Kidney (tissue), 14 donors: Measurements from ENCODE around the gene CES4A. TPM values are rescaled to one million over a fixed set of nuclear protein-coding genes. Genes with fewer than 3 reads are reported as not detected.
A peak's percentile ranks its signal among the peaks of the same experiment; 100 is the strongest.
"Not testable (repeated sequence)": the region's sequence is repeated elsewhere in the genome, so short reads cannot be mapped to it uniquely, and the experiment has no call there.

ENCODE experiments used
- DNase-seq, 5 donors: peaks; one replicate each; pipeline ENCODE4 v3.0.0-alpha.2; 2013 to 2020
- FAIRE-seq: peaks from 2 replicates; lab custom pipeline; 2012; peaks lifted over from hg19 to GRCh38; lab: Jason Lieb, UNC
- H3K27ac ChIP-seq, 2 donors: one replicate each; pipeline ENCODE4 v1.7.0; 2013; ENCODE audit warnings: low read depth in 2 of 2, low read length in 2 of 2, inconsistent platforms in 1 of 2
- H3K27me3 ChIP-seq: one replicate; pipeline ENCODE4 v1.7.1; 2013; ENCODE audit warnings: low read length, inconsistent platforms; ENCODE audit not compliant: control insufficient read depth, insufficient read depth
- H3K36me3 ChIP-seq, 3 donors: one replicate each; pipeline versions ENCODE4 v1.7.0 to v1.7.1; 2013; ENCODE audit warnings: low read length in 3 of 3, control low read depth in 1 of 3, inconsistent platforms in 1 of 3; ENCODE audit not compliant: insufficient read depth in 3 of 3, control insufficient read depth in 2 of 3
- H3K4me1 ChIP-seq, 3 donors: one replicate each; pipeline versions ENCODE4 v1.7.0 to v1.7.1; 2013; ENCODE audit warnings: low read length in 3 of 3, inconsistent platforms in 1 of 3, low read depth in 1 of 3; ENCODE audit not compliant: control insufficient read depth in 2 of 3, insufficient read depth in 2 of 3
- H3K4me3 ChIP-seq, 3 donors: one replicate each; pipeline versions ENCODE4 v1.7.0 to v1.8.1; 2013; ENCODE audit warnings: low read length in 3 of 3, control low read depth in 1 of 3, inconsistent platforms in 1 of 3
- H3K9ac ChIP-seq, 3 donors: one replicate each; pipeline versions ENCODE4 v1.7.0 to v1.7.1; 2013; ENCODE audit warnings: low read length in 3 of 3, control low read depth in 1 of 3, inconsistent platforms in 1 of 3
- H3K9me3 ChIP-seq, 3 donors: one replicate each; pipeline versions ENCODE4 v1.7.0 to v1.7.1; 2013; ENCODE audit warnings: low read length in 3 of 3, control low read depth in 1 of 3, inconsistent platforms in 1 of 3; ENCODE audit not compliant: control insufficient read depth in 2 of 3, insufficient read depth in 1 of 3
- intact Hi-C: fragments of 100-400 bp; cut with DNase I; formaldehyde crosslinking; loops from one replicate; pipeline ENCODE4 v1.11.1; 2022
- polyA plus RNA-seq: library from polyadenylated mRNA; stranded (reverse); fragments of 350-450 nt; fragmentation: Illumina TruSeq; extraction: RNeasy Lipid Tissue Mini Kit (QIAGEN cat#74804); gene quantifications from one replicate; pipeline ENCODE4 v1.2.3, GENCODE V29; 2014; ENCODE audit warnings: low read depth, low replicate concordance; ENCODE audit not compliant: insufficient read depth
- total RNA-seq: library from RNA; stranded (reverse); fragmentation: NEBNext Ultra II Directional; extraction: Animal tissue kit (Norgen Biotek cat#: 25700); gene quantifications from one replicate; pipeline ENCODE4 v1.2.1, GENCODE V29; 2021
- TF ChIP-seq, protein P1 (sequence below): IDR thresholded peaks from 3 replicates; pipeline ENCODE4 v1.5.1; 2012; ENCODE audit warnings: mild to moderate bottlenecking, moderate library complexity, borderline replicate concordance; ENCODE audit not compliant: insufficient read depth; ENCODE audit errors: extremely low read depth
- donor health status: control.
- donor health status: control.
- donor health status: control.
- donor health status: control.
- donor health status: control.
- donor health status: DM: yes; HTN: yes; CAD: no.
- donor health status: Normal renal cell carcinoma (clear cell type).

CES4A gene
- total and polyA plus RNA-seq, 2 donors from 2014 or later, result 14.9 to 31.7 TPM

DNA sequence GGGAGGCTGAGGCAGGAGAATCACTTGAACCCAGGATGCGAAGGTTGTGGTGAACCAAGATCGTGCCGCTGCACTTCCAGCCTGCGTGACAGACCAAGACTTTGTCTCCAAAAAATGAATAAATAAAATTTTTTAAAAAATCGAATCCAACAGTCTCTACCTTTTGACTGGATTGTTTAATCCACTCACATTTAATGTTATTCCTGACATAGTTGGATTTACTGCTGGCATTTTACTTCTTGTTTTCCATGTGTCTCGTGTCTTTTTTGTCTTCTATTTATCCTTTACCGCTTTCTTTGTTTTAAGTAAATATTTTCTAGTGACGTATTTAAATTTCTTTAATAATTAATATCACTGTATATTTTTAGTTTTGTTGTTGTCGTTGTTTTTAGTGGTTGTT lies 5.4 kb upstream of the CES4A start:
- Histone ChIP-seq H3K4me1 (no peaks in the 10 kb centered on the region), H3K4me3 (no peak overlapping the region), H3K36me3 (no peaks in the 10 kb centered on the region), H3K9ac (no peak overlapping the region), H3K9me3 (no peaks in the 10 kb centered on the region), H3K27ac (no peak overlapping the region), H3K27me3 (no peaks in the 10 kb centered on the region)
- TF ChIP-seq, protein P1, sequence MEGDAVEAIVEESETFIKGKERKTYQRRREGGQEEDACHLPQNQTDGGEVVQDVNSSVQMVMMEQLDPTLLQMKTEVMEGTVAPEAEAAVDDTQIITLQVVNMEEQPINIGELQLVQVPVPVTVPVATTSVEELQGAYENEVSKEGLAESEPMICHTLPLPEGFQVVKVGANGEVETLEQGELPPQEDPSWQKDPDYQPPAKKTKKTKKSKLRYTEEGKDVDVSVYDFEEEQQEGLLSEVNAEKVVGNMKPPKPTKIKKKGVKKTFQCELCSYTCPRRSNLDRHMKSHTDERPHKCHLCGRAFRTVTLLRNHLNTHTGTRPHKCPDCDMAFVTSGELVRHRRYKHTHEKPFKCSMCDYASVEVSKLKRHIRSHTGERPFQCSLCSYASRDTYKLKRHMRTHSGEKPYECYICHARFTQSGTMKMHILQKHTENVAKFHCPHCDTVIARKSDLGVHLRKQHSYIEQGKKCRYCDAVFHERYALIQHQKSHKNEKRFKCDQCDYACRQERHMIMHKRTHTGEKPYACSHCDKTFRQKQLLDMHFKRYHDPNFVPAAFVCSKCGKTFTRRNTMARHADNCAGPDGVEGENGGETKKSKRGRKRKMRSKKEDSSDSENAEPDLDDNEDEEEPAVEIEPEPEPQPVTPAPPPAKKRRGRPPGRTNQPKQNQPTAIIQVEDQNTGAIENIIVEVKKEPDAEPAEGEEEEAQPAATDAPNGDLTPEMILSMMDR, result no peak
- peak; percentile 27 for FAIRE-seq
- intact Hi-C loops, result no loop called here
- no peak for DNase-seq

DNA sequence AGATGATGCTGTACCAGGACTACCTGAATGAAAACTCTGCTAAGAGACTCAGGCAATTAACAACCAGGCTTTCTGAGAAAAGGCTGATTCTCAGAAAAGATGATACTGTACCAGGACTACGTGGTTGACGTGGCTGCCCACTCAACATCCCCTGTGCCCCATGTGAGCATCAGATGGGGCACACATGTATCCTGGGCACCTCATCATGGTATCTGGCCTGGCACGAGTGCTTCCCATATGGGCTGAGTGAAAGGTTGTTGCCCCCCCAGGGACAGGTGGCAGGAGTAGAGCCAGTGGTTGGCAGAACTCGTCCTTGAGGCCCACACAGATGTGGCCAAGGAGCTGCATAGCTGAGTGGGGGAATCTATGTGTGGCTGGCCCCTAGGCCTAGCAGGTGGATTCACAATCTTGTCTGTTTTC lies 3.5 kb upstream of the CES4A start:
- Histone ChIP-seq H3K9me3 (no peaks in the 10 kb centered on the region), H3K27ac (no peak overlapping the region), H3K9ac (no peak overlapping the region), H3K27me3 (no peaks in the 10 kb centered on the region), H3K4me1 (peaks cover 0 to 5% (median 3%) of the 10 kb centered on the region in 3 donors), H3K36me3 (no peaks in the 10 kb centered on the region), H3K4me3 (no peak overlapping the region)
- TF ChIP-seq, protein P1, result no peak
- no peak for FAIRE-seq
- intact Hi-C loops, result no loop called here
- DNase-seq, result no peak

DNA sequence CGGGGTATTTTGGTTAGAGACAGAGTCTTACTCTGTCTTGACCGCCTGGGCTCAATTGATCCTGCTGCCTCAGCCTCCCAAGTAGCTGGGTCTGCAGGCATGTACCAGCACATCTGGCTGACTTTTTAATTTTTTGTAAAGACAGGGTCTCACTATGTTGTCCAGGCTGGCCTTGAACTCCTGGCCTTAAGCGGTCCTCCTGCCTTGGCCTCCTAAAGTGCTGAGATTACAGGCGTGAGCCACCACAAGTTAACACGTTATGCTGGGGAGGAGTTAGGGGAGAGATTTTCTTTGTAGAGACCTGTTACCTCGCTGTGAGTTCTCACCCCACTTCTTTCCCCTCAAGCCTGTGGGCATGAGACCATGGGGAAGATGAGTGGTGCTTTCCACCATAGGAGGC lies 1.8 kb upstream of the CES4A start:
- Histone ChIP-seq H3K36me3 (no peaks in the 10 kb centered on the region), H3K27ac (no peak overlapping the region), H3K9ac (no peak overlapping the region), H3K9me3 (no peaks in the 10 kb centered on the region), H3K27me3 (no peaks in the 10 kb centered on the region), H3K4me3 (no peak overlapping the region), H3K4me1 (peaks cover 0 to 5% (median 3%) of the 10 kb centered on the region in 3 donors)
- DNase-seq (no peak), FAIRE-seq (no peak)
- intact Hi-C loops, result no loop called here
- TF ChIP-seq, protein P1, result no peak

DNA sequence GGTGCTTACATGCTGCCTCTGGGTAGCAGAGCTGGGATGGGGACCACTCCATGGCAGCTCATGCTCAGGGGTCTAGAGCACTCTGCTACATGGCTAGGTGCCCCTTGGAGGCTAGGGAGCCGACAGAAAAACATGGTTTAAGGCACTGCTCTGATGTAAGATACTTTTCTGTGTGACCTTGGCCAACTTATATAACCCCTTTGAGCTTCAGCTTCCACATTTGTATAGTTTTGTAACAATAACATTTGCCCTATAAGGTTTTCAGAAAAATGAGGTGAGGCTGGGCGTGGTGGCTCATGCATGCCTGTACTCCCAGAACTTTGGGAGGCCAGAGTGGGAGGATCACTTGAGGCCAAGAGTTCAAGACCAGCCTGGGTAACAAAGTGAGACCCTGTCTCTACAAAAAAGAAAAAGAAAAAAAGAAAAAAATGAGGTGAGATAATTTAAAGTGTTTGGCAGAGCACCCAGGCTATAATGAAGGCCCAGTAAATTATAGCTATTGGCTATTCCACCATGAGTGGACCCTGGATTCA lies 3.2 kb downstream of the CES4A start:
- no peaks in the 10 kb centered on the region for H3K9me3 ChIP-seq
- TF ChIP-seq, protein P1, result no peak
- peaks cover 0 to 5% (median 4%) of the 10 kb centered on the region in 3 donors for H3K4me1 ChIP-seq
- no peak overlapping the region for H3K27ac ChIP-seq
- H3K27me3 ChIP-seq, result no peaks in the 10 kb centered on the region
- H3K9ac ChIP-seq, result no peak overlapping the region
- no peak overlapping the region for H3K4me3 ChIP-seq
- FAIRE-seq, result no peak
- H3K36me3 ChIP-seq, result no peaks in the 10 kb centered on the region
- intact Hi-C loops, result no loop called here
- no peak for DNase-seq

DNA sequence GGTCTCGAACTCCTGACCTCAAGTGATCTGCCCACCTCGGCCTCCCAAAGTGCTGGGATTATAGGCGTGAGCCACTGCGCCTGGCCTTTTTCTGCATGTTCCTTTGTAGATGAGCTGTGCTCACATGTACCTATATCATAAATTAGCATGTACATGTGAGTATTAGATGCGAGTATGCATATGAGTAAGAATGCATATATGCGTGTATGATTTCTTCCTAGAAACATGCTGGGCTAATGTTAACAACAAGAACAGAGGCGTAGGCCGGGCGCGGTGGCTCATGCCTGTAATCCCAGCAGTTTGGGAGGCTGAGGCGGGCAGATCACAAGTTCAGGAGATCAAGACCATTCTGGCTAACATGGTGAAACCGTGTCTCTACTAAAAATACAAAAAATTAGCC lies 5.2 kb downstream of the CES4A start:
- H3K27ac ChIP-seq, intact Hi-C loops, H3K9ac ChIP-seq, FAIRE-seq, H3K27me3 ChIP-seq, H3K9me3 ChIP-seq, DNase-seq, H3K36me3 ChIP-seq, H3K4me3 ChIP-seq: not testable (repeated sequence)
- peaks cover 0 to 10% (median 3%) of the 10 kb centered on the region in 3 donors for H3K4me1 ChIP-seq
